ENCODE measurements around the gene HAO1.
"Not testable (repeated sequence)": the region's sequence is repeated elsewhere in the genome, so short reads cannot be mapped to it uniquely, and the experiment has no call there.

Gene HAO1

DNA sequence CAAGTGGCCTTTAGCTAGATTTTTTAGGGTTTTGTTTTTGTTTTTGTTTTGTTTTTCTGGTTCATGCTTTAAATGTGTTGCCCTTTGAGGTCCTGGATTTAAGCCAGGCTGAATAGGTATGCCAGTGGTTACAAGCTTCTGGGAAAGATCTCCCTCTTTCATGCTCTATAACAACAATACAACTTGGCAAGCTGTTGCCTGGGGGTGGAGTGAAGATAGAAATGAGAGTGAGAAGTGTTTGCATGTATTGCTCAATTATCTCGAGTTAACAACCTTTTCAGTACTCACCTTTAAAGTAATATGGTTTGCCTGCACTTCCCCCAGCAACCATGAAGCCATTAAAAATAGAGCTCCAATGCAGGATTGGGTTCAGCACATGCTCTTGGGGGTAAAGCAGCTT is 19.2 kb upstream of the HAO1 start:
- Histone ChIP-seq H3K4me1 (ENCODE audit: insufficient read depth, low read length, severe bottlenecking) (no peaks in the 10 kb centered on the region), H3K9ac (ENCODE audit: low read length) (no peak overlapping the region), H3K4me3 (ENCODE audit: low read depth, low read length, poor library complexity, severe bottlenecking) (no peak overlapping the region), H3K27ac (ENCODE audit: low read depth, low read length, poor library complexity, severe bottlenecking) (no peak overlapping the region), H3K27me3 (ENCODE audit: insufficient read depth, low read length) (no peaks in the 10 kb centered on the region), H3K36me3 (ENCODE audit: insufficient read depth, low read length) (no peaks in the 10 kb centered on the region), H3K79me2 (ENCODE audit: insufficient read depth, low read length) (no peaks in the 10 kb centered on the region), H4K20me1 (ENCODE audit: insufficient read depth, low read length) (no peaks in the 10 kb centered on the region), H3K9me2 (ENCODE audit: low read depth, low read length) (no peaks in the 10 kb centered on the region), H3F3A (ENCODE audit: insufficient read depth, low read length) (no peaks in the 10 kb centered on the region), H2AFZ (ENCODE audit: low read length) (no peak overlapping the region), H3K4me2 (ENCODE audit: low read length) (no peak overlapping the region), H3K9me3 (ENCODE audit: low read length) (no peaks in the 10 kb centered on the region)
- TF ChIP-seq, protein P1, sequence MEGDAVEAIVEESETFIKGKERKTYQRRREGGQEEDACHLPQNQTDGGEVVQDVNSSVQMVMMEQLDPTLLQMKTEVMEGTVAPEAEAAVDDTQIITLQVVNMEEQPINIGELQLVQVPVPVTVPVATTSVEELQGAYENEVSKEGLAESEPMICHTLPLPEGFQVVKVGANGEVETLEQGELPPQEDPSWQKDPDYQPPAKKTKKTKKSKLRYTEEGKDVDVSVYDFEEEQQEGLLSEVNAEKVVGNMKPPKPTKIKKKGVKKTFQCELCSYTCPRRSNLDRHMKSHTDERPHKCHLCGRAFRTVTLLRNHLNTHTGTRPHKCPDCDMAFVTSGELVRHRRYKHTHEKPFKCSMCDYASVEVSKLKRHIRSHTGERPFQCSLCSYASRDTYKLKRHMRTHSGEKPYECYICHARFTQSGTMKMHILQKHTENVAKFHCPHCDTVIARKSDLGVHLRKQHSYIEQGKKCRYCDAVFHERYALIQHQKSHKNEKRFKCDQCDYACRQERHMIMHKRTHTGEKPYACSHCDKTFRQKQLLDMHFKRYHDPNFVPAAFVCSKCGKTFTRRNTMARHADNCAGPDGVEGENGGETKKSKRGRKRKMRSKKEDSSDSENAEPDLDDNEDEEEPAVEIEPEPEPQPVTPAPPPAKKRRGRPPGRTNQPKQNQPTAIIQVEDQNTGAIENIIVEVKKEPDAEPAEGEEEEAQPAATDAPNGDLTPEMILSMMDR (IDR thresholded peaks at IDR 0.05; ENCODE audit: low read length) = no peak
- TF ChIP-seq EZH2 (IDR thresholded peaks at IDR 0.05; ENCODE audit: borderline replicate concordance, low read length) = no peak

DNA sequence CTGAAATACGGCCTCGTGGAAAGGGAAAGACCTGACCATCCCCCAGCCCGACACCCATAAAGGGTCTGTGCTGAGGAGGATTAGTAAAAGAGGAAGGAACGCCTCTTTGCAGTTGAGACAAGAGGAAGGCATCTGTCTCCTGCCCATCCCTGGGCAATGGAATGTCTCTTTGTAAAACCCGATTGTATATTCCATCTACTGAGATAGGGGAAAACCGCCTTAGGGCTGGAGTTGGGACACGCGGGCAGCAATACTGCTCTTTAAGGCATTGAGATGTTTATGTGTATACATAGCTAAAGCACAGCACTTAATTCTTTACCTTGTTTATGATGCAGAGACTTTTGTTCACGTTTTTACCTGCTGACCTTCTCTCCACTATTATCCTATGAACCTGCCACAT is 16.3 kb upstream of the HAO1 start:
- not testable (repeated sequence) for H3K27me3 ChIP-seq (ENCODE audit: insufficient read depth, low read length); H3K9ac ChIP-seq (ENCODE audit: low read length); H3K9me3 ChIP-seq (ENCODE audit: low read length); H3K36me3 ChIP-seq (ENCODE audit: insufficient read depth, low read length); H3K4me2 ChIP-seq (ENCODE audit: low read length); H3K27ac ChIP-seq (ENCODE audit: low read depth, low read length, poor library complexity, severe bottlenecking); H3F3A ChIP-seq (ENCODE audit: insufficient read depth, low read length); H3K4me1 ChIP-seq (ENCODE audit: insufficient read depth, low read length, severe bottlenecking); H3K4me3 ChIP-seq (ENCODE audit: low read depth, low read length, poor library complexity, severe bottlenecking); H3K79me2 ChIP-seq (ENCODE audit: insufficient read depth, low read length); H3K9me2 ChIP-seq (ENCODE audit: low read depth, low read length); H2AFZ ChIP-seq (ENCODE audit: low read length); H4K20me1 ChIP-seq (ENCODE audit: insufficient read depth, low read length)

DNA sequence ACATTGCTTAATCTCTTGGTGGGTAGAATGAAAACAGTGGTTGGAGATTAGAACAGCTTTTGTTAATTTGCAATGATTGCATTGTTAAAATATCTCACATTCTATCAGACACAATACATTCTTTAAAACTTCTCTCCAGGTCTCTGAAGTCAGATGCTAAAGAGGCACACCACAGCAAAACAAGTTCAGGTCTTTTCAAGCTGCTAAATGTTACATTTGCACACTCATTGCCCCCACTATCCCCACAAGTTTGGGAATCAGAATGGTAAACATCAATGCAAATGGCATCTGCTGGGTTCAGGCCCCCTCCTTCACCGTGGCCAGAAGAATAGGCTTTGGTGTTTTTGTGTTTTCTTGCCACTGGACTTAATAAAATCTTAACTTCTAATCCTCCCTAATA is 10.1 kb upstream of the HAO1 start:
- no peaks in the 10 kb centered on the region for H3K79me2 ChIP-seq (ENCODE audit: insufficient read depth, low read length)
- TF ChIP-seq, protein P1 (IDR thresholded peaks at IDR 0.05; ENCODE audit: low read length) = no peak
- no peak for TF ChIP-seq EZH2 (IDR thresholded peaks at IDR 0.05; ENCODE audit: borderline replicate concordance, low read length)
- no peaks in the 10 kb centered on the region for H3K9me2 ChIP-seq (ENCODE audit: low read depth, low read length)
- no peaks in the 10 kb centered on the region for H3K36me3 ChIP-seq (ENCODE audit: insufficient read depth, low read length)
- H3K27me3 ChIP-seq (ENCODE audit: insufficient read depth, low read length) = no peaks in the 10 kb centered on the region
- no peaks in the 10 kb centered on the region for H3K4me1 ChIP-seq (ENCODE audit: insufficient read depth, low read length, severe bottlenecking)
- no peaks in the 10 kb centered on the region for H3F3A ChIP-seq (ENCODE audit: insufficient read depth, low read length)
- no peak overlapping the region for H3K27ac ChIP-seq (ENCODE audit: low read depth, low read length, poor library complexity, severe bottlenecking)
- H4K20me1 ChIP-seq (ENCODE audit: insufficient read depth, low read length) = no peaks in the 10 kb centered on the region
- no peak overlapping the region for H3K4me3 ChIP-seq (ENCODE audit: low read depth, low read length, poor library complexity, severe bottlenecking)
- no peak overlapping the region for H2AFZ ChIP-seq (ENCODE audit: low read length)
- H3K9ac ChIP-seq (ENCODE audit: low read length) = no peak overlapping the region
- no peaks in the 10 kb centered on the region for H3K9me3 ChIP-seq (ENCODE audit: low read length)
- H3K4me2 ChIP-seq (ENCODE audit: low read length) = no peak overlapping the region

DNA sequence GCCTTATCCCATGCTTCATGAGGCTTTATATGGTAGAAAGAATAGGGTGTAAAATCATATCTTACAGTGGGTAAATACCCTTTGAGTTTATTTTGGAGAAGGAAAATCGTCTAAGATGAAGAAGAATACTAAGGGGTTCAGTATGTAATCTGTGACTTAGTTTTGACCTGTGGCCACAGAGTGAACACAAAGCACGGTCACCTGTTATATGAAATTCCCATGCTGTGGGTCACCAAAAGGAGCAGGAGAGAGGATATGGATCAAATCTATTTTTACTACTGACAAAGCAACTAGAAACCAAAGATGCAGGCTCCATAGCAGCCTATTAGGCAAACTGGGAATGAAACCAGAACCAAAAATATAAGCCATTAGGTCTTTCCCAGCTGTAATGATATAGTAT is 3.6 kb upstream of the HAO1 start:
- Histone ChIP-seq H4K20me1 (ENCODE audit: insufficient read depth, low read length) (no peaks in the 10 kb centered on the region), H2AFZ (ENCODE audit: low read length) (no peak overlapping the region), H3K27ac (ENCODE audit: low read depth, low read length, poor library complexity, severe bottlenecking) (no peak overlapping the region), H3F3A (ENCODE audit: insufficient read depth, low read length) (no peaks in the 10 kb centered on the region), H3K4me1 (ENCODE audit: insufficient read depth, low read length, severe bottlenecking) (no peaks in the 10 kb centered on the region), H3K9me2 (ENCODE audit: low read depth, low read length) (no peaks in the 10 kb centered on the region), H3K27me3 (ENCODE audit: insufficient read depth, low read length) (no peaks in the 10 kb centered on the region), H3K4me2 (ENCODE audit: low read length) (no peak overlapping the region), H3K9me3 (ENCODE audit: low read length) (no peaks in the 10 kb centered on the region), H3K9ac (ENCODE audit: low read length) (no peak overlapping the region), H3K79me2 (ENCODE audit: insufficient read depth, low read length) (no peaks in the 10 kb centered on the region), H3K4me3 (ENCODE audit: low read depth, low read length, poor library complexity, severe bottlenecking) (no peak overlapping the region), H3K36me3 (ENCODE audit: insufficient read depth, low read length) (no peaks in the 10 kb centered on the region)
- no peak for TF ChIP-seq EZH2 (IDR thresholded peaks at IDR 0.05; ENCODE audit: borderline replicate concordance, low read length)
- TF ChIP-seq, protein P1 (IDR thresholded peaks at IDR 0.05; ENCODE audit: low read length) = no peak

Data from OCI-LY1 (cell line).